H7 (cell line): ENCODE measurements around the gene SNRNP200. TPM values are rescaled to one million over a fixed set of nuclear protein-coding genes. Genes with fewer than 3 reads are reported as not detected.
A peak's percentile ranks its signal among the peaks of the same experiment; 100 is the strongest.
"Not testable (repeated sequence)": the region's sequence is repeated elsewhere in the genome, so short reads cannot be mapped to it uniquely, and the experiment has no call there.

Source experiments
- DNase-seq: peaks from one replicate; pipeline ENCODE4 v3.0.0; 2012
- H3K27me3 ChIP-seq: 2 replicates; pipeline ENCODE4 v1.6.0; 2011; ENCODE audit warnings: mild to moderate bottlenecking, low read length; ENCODE audit not compliant: control insufficient read depth, insufficient read depth
- H3K36me3 ChIP-seq: replicated peaks from 2 replicates; pipeline ENCODE4 v1.5.1; 2011; ENCODE audit warnings: low read length; ENCODE audit not compliant: control insufficient read depth, insufficient read depth
- H3K4me3 ChIP-seq: 2 replicates; pipeline ENCODE4 v1.5.1; 2011; ENCODE audit warnings: low read depth, mild to moderate bottlenecking, control low read depth, low read length, moderate library complexity; ENCODE audit not compliant: insufficient read depth
- total RNA-seq: library from RNA; depleted of rRNA; stranded (reverse); fragments of >200 nt; shearing (Covaris generic); gene quantifications from 2 replicates; pipeline ENCODE4 v1.2.3, GENCODE V29; 2014

The SNRNP200 gene
- total RNA-seq, 1 experiment from 2014 or later = 60.5 TPM

DNA sequence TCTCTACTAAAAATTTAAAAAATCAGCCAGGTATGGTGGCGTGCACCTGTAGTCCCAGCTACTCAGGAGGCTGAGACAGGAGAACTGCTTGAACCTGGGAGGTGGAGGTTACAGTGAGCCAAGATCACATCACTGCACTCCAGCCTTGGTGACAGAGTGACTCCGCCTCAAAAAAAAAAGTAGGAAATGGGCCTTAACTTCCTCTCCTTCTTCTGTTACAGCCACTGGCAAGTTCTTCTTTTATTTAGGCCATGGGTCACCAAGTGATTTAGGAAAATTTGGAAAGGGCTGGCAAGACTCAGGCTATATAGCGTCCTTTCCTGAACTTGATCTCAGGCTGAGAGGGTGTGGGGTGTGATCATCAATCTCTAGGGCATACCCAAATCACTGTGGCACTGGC is 47.6 kb downstream of the SNRNP200 start:
- not testable (repeated sequence) for H3K27me3 ChIP-seq

DNA sequence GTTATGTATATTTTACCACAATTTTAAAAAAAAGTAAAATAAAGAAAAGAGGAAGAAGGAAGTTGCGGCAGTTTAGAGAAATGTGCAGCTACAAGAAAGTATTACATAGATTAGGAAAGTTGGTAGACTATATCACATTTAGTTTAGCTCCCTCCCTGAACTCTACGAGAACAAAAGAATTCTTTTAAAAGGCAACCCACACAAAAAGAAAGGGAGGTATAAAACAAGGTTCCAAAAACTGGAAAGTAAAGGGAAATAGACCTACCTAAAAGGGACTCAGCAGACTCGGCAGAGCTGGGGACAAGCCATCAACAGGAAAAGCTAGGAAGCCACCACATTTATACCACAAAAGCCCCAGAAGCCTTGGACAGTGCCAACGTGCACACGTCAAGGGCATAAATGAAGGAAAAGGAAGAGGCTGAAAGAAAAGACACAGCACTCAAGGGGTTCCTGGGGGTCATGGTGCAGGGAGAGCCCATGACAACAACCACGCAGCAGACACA is 48.7 kb downstream of the SNRNP200 start:
- DNase-seq = no peak
- Histone ChIP-seq H3K36me3 (peaks cover 16% of the 10 kb centered on the region), H3K27me3 (no peaks in the 10 kb centered on the region), H3K4me3 (no peak overlapping the region)

More for the DNA sequence above, 47.6 kb downstream of the SNRNP200 start:
- peaks cover 16% of the 10 kb centered on the region for H3K36me3 ChIP-seq
- DNase-seq, H3K4me3 ChIP-seq: not testable (repeated sequence)

DNA sequence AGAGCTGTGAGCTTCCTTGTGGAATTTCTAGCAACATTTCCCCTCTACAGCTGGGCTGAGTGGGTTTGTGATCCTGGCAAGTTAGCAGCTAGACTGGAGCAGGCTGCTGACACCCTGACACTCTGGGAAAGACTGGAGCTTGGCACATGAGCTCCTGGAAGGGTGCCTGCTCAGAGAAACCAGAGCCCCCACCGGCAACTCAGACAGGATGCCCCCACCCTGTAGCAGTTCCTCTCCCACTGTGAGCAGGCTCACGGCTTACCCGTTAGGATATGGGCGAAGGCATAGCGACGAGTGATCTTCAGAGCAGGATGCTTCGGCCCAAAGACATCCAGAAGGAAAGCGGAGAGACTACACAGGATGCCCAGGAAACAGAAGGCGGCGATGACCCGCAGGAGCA is 50.8 kb downstream of the SNRNP200 start:
- Histone ChIP-seq H3K27me3 (no peaks in the 10 kb centered on the region), H3K4me3 (no peak overlapping the region), H3K36me3 (peaks cover 16% of the 10 kb centered on the region)
- no peak for DNase-seq

DNA sequence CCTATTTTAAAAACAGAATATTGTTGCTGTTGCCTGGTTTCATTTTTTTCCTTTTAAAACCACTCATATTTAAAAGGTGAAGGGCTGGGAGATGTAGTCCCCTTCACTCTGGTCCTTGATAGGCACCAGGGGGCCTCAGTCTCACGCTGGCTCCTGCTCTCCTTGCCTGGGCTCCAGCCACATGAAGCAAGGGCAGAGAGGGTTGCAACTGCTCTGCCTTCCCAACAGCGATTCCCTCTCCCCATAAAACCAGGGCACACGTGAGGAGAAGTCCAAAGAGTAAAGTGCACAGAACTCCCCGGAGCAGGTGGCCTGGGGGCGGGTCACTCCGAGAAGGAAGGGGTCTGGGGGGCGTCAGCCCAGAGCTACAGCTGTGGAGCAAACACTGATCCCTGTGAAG is 52.3 kb downstream of the SNRNP200 start:
- peak; percentile 24 for DNase-seq
- Histone ChIP-seq H3K4me3 (no peak overlapping the region), H3K27me3 (no peaks in the 10 kb centered on the region), H3K36me3 (peaks cover 16% of the 10 kb centered on the region)

DNA sequence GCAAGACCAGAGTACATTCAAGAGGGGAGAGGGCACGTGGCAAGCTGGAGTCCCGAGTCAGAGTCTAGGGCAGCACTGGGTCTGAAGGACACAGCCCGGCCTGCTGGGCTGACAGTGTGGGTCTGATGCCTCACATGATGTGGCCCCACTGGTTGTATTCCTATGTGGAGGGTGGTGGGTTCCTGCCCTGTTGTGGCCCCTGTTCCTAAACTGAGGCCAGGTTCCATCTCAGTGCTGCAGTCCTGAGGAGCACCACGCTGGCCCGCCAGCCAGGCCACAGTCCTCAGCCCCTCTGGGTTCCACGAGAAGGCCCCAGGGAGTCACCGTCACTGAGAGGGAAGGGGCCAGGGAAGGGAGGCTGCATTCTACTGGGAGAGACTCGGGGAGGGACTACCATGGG is 52.8 kb downstream of the SNRNP200 start:
- DNase-seq = peak; percentile 13
- H3K27me3 ChIP-seq = no peaks in the 10 kb centered on the region
- H3K36me3 ChIP-seq = peaks cover 16% of the 10 kb centered on the region
- H3K4me3 ChIP-seq = no peak overlapping the region

DNA sequence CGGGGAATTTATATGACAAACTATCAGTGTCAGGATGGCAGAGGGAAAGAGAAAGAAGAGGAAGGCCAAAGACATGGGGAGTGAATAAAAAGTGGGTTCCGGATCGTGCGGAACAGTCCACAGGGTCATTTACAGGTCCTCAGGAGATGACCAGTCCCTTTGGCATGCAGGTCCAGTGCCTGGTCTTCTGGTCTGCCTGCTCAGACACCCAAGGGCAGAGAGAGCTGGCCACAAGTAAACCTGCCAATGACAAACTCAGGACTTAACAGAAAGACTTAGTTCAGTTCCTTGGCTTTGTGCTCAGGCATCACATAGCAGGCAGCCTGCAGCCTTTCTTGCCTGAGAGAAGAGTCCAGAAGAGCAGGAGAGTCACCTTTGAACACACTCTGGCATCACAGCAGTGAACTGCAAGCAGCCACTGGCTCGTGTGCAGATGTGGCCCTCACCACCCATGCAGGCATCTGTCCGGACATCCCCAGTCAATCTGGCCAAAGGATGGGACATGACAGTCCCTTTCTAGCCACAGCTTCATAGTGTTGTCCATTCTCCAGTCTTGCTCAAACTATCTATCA is 53.5 kb downstream of the SNRNP200 start:
- Histone ChIP-seq H3K4me3 (no peak overlapping the region), H3K27me3 (no peaks in the 10 kb centered on the region), H3K36me3 (peaks cover 16% of the 10 kb centered on the region)
- DNase-seq = peak; percentile 53

DNA sequence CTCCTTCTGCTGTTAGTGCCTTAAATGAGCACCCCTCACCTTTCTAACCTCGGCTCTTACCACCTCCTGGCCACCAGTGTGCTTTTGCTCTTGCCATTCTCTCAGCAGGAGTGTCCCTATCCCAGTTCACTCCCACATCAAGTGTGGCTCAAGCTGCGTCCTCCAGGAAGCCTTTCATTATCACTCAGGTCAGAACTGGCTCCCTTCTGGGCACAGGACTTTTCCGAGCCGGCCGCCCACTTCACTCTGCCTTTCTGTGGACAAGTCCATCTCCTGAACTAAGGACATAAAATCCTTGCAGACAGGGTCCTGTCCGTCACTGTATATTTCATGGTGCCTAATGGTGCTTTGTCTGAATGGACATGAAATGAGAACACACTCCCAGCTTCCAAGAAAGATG is 55.2 kb downstream of the SNRNP200 start:
- peak; percentile 19 for DNase-seq
- Histone ChIP-seq H3K36me3 (peaks cover 16% of the 10 kb centered on the region), H3K27me3 (no peaks in the 10 kb centered on the region), H3K4me3 (no peak overlapping the region)

DNA sequence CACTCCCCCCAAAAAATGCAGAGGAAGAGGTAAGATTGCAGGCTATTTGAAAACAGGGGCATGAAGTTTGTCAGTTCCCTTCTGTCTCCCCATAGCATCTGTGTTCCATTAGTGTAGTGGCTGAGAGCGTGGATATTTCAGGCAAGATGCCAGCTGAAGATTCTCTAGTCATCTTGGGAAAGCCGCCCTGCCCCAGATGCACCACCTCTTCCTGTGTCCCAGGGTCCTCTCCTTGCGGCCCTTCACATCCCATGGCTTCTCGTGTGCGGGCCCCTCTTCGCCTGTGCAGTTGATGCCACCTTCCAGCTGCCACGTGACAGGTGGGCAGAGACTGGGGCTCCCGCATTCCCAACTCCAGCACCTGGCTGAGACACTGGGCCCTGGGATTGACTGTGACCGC is 55.7 kb downstream of the SNRNP200 start:
- no peaks in the 10 kb centered on the region for H3K27me3 ChIP-seq
- no peak overlapping the region for H3K4me3 ChIP-seq
- H3K36me3 ChIP-seq = peaks cover 14% of the 10 kb centered on the region
- DNase-seq = peak; percentile 14

DNA sequence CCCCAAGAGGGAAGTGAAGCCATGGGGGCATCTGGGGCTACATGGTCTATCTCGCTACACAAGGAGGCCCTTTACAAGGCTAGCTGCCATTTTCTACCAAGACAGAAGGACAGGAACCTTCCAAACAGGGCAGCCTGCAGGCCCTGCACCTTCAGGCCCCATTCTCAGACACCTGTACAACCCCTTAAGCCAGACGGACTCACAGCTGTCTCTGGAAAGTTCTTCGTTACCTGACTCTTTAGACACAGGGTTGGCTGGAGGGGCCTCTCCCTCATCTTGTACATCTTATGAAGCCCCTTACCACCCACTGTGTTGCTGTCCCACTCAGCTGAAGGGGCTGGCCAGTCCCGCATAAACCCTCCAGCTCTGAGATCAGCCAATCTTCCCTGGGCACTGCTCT is 56.7 kb downstream of the SNRNP200 start:
- H3K27me3 ChIP-seq = no peaks in the 10 kb centered on the region
- peaks cover 4% of the 10 kb centered on the region for H3K36me3 ChIP-seq
- DNase-seq = no peak
- no peak overlapping the region for H3K4me3 ChIP-seq

DNA sequence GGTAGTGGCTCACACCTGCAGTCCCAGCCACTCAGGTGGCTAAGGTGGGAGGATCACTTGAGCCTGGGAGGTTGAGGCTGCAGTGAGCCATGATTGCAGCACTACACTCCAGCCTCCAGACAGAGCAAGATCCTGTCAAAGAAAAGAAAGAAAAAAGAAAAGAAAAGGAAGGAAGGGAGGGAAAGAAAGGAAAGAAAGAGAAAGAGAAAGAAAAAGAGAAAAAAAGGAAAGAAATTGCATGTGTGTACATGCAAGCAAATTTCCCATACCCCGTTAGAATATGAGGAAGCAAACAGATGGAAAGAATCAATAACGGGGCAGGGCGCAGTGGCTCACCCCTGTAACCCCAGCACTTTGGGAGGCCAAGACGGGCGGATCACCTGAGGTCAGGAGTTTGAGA is 57.5 kb downstream of the SNRNP200 start:
- H3K27me3 ChIP-seq = no peaks in the 10 kb centered on the region
- no peak for DNase-seq
- no peaks in the 10 kb centered on the region; the same call in 1 of the 2 replicates for H3K36me3 ChIP-seq
- no peak overlapping the region for H3K4me3 ChIP-seq

DNA sequence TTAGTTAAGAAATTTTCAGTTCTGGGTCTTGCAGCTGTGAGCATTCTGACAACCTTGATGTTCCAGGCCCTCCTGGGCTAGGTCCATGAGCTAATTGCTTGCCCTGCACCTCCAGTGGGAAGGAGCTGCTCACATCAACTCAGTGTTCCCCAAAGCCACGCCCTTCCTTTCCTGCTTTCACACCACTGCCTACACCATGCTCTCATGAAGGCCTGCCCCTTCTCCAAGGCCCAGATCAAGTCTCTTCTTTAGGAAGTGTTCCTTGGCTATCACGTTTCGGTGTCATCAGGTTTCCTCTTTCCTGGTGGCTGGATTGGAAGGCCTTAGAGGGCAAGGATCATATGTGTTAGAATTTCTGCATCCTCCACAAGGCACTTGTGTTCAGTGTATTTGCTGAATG is 58.3 kb downstream of the SNRNP200 start:
- H3K36me3 ChIP-seq = no peaks in the 10 kb centered on the region
- H3K27me3 ChIP-seq = no peaks in the 10 kb centered on the region
- peak; percentile 20 for DNase-seq
- H3K4me3 ChIP-seq = no peak overlapping the region

DNA sequence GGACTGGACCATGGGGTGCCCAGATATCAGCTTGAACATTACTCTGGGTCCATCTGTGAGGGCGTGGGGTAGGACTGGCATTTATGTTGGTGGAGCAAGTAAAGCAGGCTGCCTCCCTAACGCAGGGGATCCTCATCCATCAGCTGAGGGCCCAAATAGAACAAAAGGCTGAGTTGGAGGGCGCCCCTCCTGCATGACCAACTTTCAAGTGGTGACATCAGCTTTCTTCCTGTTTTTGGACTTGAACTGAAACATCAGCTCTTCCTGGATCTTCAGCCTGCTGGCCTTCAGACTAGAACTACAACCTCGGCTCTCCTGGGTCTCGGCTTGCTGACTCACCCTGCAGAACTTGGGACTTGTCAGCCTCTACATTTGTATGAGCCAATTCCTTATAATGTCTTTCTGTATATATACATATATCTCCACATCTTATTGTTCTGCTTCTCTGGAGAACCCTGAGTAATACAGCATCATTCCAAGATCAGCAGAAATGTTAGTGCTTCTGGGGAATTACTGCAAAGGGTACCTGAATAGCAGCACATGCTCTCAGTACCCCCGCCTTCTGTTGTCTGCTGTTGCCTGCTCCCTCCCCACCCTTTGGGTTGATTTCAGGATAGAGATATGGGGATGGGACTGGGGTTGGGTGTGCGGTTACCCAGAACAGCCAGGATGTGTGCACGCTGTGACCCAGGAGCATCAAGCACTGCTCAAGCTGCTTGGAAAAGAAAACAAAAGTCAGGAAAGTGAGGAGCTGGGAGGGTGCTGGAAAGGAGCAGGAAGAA is 59.5 kb downstream of the SNRNP200 start:
- Histone ChIP-seq H3K4me3 (no peak overlapping the region), H3K36me3 (no peaks in the 10 kb centered on the region), H3K27me3 (no peaks in the 10 kb centered on the region)
- DNase-seq = no peak

DNA sequence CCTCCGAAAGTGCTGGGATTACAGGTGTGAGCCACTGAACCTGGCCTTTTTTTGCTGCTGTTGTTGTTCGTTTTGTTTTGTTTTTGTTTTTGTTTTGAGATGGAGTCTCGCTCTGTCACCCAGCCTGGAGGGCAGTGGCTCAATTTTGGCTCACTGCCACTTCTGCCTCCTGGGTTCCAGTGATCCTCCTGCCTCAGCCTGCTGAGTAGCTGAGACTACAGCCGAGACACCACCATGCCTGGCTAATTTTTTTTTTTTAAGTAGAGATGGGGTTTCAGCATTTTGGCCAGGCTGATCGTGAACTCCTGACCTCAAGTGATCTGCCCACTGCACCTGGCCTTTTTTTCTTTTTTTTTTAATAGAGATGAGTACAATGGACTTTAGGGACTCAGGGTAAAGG is 61.5 kb downstream of the SNRNP200 start:
- no peak overlapping the region for H3K4me3 ChIP-seq

DNA sequence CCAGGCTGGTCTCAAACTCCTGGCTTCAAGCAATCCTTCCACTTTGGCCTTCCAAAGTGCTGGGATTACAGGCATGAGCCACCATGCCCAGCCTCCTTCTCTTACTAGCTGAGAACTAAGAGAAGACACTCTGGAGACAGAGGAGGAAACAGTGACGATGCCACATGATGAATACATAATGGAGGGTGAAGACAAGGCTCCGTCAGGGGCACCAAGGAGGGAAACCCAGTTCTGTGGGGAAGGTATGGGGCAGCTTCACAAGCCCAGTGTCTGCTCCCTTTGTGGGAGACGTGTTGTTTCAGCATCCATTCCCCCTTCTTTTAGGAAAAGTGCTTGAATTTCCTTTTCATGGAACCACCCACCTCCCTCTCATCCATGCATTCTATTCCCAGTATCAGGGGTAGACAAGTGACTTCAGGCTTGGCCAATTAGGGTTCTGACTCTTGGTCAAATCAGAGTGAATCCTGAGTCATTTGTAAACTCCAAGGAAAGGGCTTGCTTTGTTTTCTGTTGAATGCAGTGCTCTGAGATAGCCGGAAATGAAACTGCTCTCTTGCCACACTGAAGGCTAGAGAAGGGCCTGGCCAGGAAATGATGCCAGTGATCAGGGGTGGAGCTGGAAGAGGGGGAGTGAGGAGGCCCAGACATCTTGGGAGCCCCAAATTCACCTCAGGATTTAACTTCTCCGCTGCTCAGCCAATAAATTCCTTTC is 63.3 kb downstream of the SNRNP200 start:
- Histone ChIP-seq H3K36me3 (no peaks in the 10 kb centered on the region), H3K27me3 (no peaks in the 10 kb centered on the region), H3K4me3 (no peak overlapping the region)
- no peak for DNase-seq

More for the DNA sequence above, 61.5 kb downstream of the SNRNP200 start:
- no peaks in the 10 kb centered on the region for H3K36me3 ChIP-seq
- no peaks in the 10 kb centered on the region for H3K27me3 ChIP-seq
- no peak for DNase-seq

DNA sequence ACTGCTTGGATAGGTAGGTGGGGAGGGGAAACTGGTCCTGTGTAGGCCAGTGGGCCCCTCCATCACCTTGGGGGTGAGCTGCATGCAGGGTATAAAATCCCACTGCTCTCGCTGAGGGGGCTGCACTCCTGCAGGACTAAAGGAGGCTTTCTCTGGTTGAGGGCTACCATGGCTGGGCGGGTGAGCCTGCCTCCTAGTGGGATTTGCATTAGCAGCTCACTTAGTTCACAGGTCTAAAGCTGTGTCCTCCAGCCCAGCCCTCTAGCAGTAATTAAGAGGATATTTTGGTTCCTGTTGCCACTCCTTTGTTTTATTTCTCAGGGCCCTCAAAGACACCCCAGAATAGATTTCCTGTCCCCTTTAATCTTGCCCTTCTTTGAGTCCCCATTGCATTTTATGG is 64.1 kb downstream of the SNRNP200 start:
- H3K36me3 ChIP-seq = no peaks in the 10 kb centered on the region
- no peak overlapping the region for H3K4me3 ChIP-seq
- DNase-seq = peak; percentile 54
- no peaks in the 10 kb centered on the region for H3K27me3 ChIP-seq
